H54 (cell line): ENCODE results near the gene XYLB.
"Not testable (repeated sequence)": the region's sequence is repeated elsewhere in the genome, so short reads cannot be mapped to it uniquely, and the experiment has no call there.

Experiments used
- DNase-seq: peaks from one replicate; pipeline ENCODE4 v3.0.0; 2011; ENCODE audit warnings: low spot score, mixed read lengths; ENCODE audit not compliant: insufficient read length
- FAIRE-seq: peaks from 3 replicates; lab custom pipeline; 2011; peaks lifted over from hg19 to GRCh38; lab: Jason Lieb, UNC
- POLR2A ChIP-seq: IDR thresholded peaks from 2 replicates; pipeline ENCODE4 v1.6.1; 2011; ENCODE audit warnings: low read depth, mild to moderate bottlenecking, low read length

The XYLB gene

GRCh38 chr3:38346587-38347410, at the start of gene XYLB:
TSS of gene XYLB (plus strand) at chr3:38346785. CDS start at chr3:38346869, 84 bp downstream.
- DNase-seq, result peak; percentile 91
- peak; percentile 84 for TF ChIP-seq POLR2A
- FAIRE-seq, result no peak

DNA sequence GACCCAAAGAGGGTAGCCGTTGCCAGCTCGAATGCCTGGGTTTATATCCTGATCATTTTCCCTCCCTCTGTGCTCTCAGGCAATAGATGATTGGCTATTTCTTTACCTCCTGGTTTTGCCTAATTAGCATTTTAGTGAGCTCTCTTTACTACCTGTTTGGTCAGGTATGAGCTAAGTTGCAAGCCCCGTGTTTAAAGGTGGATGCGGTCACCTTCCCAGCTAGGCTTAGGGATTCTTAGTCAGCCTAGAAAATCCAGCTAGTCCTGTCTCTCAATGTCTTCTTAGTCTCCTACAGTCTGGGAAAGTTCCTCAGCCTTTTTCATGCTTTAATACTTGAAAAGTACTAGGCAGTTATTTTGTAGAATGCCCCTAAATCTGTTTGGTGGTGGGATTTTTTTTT, 49.5 kb upstream of the XYLB start:
- not testable (repeated sequence) for DNase-seq, FAIRE-seq

DNA sequence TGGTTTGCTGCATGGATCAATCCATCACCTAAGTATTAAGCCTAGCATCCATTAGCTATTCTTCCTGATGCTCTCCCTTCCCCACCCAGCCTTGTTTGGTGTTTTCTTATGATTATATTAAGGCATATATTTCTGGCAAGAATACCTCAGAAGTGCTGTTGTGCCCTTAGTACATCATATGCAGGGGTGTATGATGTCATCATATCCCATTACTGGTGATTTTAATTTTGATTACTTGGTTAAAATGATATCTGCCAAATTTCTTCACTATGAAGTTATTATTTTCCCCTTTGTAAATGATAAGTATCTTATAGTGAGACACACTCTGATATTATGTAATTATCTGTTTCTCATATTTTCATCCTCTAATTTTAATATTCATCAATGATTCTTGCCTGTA, 49.0 kb upstream of the XYLB start:
- TF ChIP-seq POLR2A, result no peak
- no peak for FAIRE-seq
- DNase-seq, result no peak

DNA sequence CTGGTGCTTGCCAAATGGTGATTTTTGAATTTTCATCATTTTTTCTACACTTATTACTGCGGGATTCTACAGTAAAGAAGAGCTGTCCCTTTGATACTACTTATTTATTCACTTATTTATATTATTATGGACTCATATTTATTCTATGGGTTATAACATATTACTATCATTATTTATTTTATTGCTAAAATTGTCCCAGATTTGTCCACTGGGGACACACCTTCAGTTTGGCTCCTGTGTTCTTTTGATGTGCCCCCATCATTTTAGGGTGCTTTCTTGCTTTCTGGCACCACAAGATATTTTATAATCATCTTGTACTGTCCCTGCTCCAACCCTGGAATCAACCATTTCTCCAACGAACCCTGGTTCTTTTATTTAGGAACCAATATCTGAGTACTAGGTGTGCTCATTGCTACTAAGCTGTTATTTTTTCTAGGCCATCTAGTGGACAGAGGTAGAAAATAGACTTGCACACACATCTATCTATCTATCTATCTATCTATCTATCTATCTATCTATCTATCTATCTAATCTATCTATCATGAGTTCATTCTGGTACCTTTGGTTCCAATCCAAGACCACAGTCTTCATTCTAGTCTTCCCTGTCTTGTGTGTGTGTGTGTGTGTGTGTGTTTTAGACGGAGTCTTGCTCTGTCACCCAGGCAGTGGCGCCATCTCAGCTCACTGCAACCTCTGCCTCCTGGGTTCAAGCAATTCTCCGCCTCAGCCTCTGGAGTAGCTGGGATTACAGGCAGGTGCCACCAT, 48.5 kb upstream of the XYLB start:
- no peak for DNase-seq
- no peak for FAIRE-seq
- TF ChIP-seq POLR2A, result no peak

DNA sequence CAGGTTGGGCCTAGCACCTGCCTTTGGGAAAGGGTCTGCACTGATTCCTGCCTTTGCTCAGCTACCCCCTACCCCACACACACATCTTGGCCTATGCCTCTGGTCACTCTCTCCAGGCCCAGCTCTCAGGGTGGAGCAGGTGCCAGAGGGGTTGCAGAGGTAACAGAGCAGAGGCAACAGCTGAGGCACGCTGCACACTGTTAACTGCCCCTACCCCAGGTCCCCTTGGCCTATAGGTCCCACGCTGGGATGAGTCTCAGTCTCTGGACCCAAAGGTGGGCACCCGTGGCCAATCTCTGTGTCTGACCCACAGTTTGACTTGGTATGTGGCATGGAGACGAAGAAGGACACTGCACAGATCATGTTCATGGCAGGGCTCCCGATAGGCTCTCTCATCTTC, 39.6 kb upstream of the XYLB start:
- TF ChIP-seq POLR2A, result no peak
- no peak for DNase-seq
- no peak for FAIRE-seq

DNA sequence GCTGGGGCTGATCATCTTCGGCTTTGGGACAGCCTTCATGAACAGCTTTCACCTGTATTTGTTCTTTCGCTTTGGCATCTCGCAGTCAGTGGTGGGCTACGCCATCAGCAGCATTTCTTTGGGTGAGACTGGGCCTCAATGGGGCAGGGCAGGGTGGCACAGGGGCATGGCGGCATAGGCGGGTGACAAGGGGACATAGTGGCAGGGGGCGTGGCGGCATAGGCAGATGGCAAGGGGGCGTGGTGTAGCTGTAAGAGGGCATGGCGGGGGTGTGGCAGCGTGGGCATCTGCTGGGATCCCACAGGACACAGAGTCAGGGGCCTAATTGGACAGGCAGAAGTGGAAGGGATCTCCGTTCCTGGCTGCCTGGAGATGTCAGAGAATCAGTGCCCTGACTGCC, 39.0 kb upstream of the XYLB start:
- DNase-seq (no peak), FAIRE-seq (no peak)
- no peak for TF ChIP-seq POLR2A

DNA sequence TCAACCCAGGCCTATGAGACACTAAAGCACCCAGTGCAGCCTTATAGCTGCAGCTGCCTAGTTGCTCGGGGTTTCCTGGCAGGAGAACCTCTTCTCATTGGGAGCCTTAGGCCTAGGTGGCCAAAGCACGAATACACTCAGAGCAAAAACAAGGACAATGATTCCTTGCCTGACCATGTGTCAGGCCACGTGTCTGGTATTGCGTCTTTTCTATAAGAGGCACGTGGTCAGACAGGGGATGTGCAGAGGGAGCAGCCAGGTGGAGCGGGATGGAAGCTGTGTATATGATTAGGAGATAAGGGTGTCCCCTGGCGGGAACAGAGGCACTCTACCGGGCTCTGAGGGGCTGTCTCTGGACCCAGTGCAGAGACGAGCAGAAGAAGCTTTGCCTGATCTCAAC, 38.1 kb upstream of the XYLB start:
- FAIRE-seq (no peak), DNase-seq (no peak)
- TF ChIP-seq POLR2A, result no peak

DNA sequence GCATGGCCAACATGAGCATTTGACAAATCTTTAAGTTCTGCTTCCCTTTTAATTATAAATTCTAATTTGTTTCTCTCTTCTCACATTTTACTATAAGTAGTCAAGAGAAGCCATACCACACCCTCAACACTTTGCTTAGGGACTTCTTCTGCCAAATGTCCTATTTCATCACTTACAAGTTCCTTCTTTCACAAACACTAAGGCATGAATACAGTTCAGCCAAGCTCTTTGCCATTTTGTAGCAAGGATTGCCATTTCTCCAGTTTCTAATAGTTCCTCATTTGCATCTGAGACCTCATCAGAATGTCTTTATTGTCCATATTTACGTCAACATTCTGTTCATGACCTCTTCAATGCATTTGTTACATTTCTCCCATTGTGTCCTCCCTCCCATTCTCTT, 35.1 kb upstream of the XYLB start:
- TF ChIP-seq POLR2A, result no peak
- no peak for FAIRE-seq

DNA sequence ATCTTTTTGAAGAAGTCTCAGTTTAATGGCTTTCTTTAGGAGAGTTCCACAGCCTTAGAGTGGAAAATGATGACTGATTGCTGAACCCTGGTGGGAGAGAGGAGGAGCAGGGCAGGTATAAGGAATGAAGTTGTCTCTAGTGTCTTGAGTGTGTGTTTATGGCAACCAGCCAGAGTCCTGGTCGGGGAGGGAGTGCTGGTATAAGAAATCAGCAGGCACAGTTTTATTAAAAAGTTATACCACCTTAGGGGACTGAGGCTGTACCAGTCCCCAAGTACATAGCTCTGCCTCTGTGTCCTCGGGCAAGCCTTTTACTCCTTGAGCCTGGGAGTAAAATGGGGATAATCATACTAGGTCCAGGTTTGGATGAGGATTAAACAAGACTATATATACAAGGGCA, 34.6 kb upstream of the XYLB start:
- DNase-seq (no peak), FAIRE-seq (no peak)
- no peak for TF ChIP-seq POLR2A

More for the DNA sequence above, 35.1 kb upstream of the XYLB start:
- no peak for DNase-seq

- DNase-seq, result no peak
- TF ChIP-seq POLR2A, result no peak
- no peak for FAIRE-seq
Observed at GRCh38 chr3:38312356-38312755, 34.2 kb upstream of the XYLB start.

- TF ChIP-seq POLR2A, result no peak
- no peak for DNase-seq
- no peak for FAIRE-seq
Observed at GRCh38 chr3:38313263-38313662, 33.3 kb upstream of the XYLB start.

- no peak for FAIRE-seq
- no peak for TF ChIP-seq POLR2A
- DNase-seq, result no peak
Observed at GRCh38 chr3:38313695-38314094, 32.9 kb upstream of the XYLB start.

GRCh38 chr3:38314112-38314763, 32.3 kb upstream of the XYLB start:
- DNase-seq (no peak), FAIRE-seq (no peak)
- no peak for TF ChIP-seq POLR2A
